Fibroblast of lung (primary cell): ENCODE measurements around the gene RADIL.

Experiments used
- EZH2 ChIP-seq: IDR thresholded peaks from 2 replicates; pipeline ENCODE4 v1.5.1; 2012; ENCODE audit warnings: low read length, control low read depth, mild to moderate bottlenecking; ENCODE audit errors: missing control alignments
- TF ChIP-seq, protein P1 (sequence below), 2 donors: IDR thresholded peaks in 1 of 2; conservative IDR thresholded peaks in 1 of 2; 1 replicate in 1 of 2; 2 replicates in 1 of 2; pipeline ENCODE4 v1.5.1; 2011 to 2012; ENCODE audit warnings: low read length in 2 of 2, control low read depth in 1 of 2, inconsistent platforms in 1 of 2, low read depth in 1 of 2, mild to moderate bottlenecking in 1 of 2

DNA sequence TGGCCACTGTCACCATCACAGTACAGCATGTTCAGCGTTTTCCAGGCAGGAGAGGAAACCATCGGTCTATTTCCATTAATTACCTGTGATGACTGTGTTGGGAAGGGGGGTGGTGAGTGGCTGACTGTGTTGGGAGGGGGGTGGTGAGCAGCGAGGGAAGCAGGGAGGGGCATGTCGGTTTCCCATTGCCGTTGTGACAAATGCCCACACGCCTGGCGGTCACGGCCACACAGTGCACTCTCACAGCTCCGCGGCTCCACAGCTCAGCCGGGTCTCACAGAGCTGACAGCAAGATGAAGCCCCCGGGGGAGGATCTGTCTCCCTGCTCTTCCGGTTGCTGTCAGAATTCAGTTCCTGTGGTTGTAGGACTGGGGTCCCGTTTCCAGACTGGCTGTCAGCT is 69.1 kb downstream of the RADIL start:
- TF ChIP-seq, protein P1, sequence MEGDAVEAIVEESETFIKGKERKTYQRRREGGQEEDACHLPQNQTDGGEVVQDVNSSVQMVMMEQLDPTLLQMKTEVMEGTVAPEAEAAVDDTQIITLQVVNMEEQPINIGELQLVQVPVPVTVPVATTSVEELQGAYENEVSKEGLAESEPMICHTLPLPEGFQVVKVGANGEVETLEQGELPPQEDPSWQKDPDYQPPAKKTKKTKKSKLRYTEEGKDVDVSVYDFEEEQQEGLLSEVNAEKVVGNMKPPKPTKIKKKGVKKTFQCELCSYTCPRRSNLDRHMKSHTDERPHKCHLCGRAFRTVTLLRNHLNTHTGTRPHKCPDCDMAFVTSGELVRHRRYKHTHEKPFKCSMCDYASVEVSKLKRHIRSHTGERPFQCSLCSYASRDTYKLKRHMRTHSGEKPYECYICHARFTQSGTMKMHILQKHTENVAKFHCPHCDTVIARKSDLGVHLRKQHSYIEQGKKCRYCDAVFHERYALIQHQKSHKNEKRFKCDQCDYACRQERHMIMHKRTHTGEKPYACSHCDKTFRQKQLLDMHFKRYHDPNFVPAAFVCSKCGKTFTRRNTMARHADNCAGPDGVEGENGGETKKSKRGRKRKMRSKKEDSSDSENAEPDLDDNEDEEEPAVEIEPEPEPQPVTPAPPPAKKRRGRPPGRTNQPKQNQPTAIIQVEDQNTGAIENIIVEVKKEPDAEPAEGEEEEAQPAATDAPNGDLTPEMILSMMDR (conservative IDR thresholded peaks at IDR 0.05 in 1 of 2, IDR thresholded peaks at IDR 0.05 in 1 of 2; ENCODE audit: low read depth in 1 of 2, low read length in 2 of 2), result no peak
- no peak for TF ChIP-seq EZH2
